GM18951 (cell line): ENCODE data around the gene ARHGAP8.
"Not testable (repeated sequence)": the region's sequence is repeated elsewhere in the genome, so short reads cannot be mapped to it uniquely, and the experiment has no call there.

Experiments used
- POLR2A ChIP-seq: IDR thresholded peaks from 4 replicates; pipeline ENCODE4 v1.6.1; 2011; ENCODE audit warnings: mild to moderate bottlenecking; ENCODE audit not compliant: insufficient read length, insufficient read depth; ENCODE audit errors: extremely low read depth
- in situ Hi-C: fragments of 300-500 bp; cut with MboI; formaldehyde crosslinking; loops from one replicate; pipeline ENCODE4 v1.12.0; 2022; ENCODE audit warnings: low sequenced_read_pairs, mixed read lengths, inconsistent platforms; ENCODE audit not compliant: unreplicated experiment

The ARHGAP8 gene

GRCh38 chr22:44737406-44738346 lies 14.7 kb upstream of the ARHGAP8 start:
- no peak for TF ChIP-seq POLR2A
- in situ Hi-C loops, result no loop called here

- in situ Hi-C loops, result no loop called here
- no peak for TF ChIP-seq POLR2A
These were observed 14.0 kb upstream of the ARHGAP8 start for GRCh38 chr22:44738347-44738715.

- no peak for TF ChIP-seq POLR2A
- in situ Hi-C loops, result no loop called here
These were observed 13.4 kb upstream of the ARHGAP8 start for GRCh38 chr22:44739024-44739423.

- in situ Hi-C loops, result loop anchor here (5.0 kb wide), 1 partner anchor 42 kb away; no protein-coding TSS in a partner anchor
These were observed 12.7 kb upstream of the ARHGAP8 start for GRCh38 chr22:44739666-44740065.

- in situ Hi-C loops, result loop anchor here (5.0 kb wide), 1 partner anchor 43 kb away; no protein-coding TSS in a partner anchor
- no peak for TF ChIP-seq POLR2A
These were observed 12.1 kb upstream of the ARHGAP8 start for GRCh38 chr22:44740307-44740706.

- in situ Hi-C loops, result loop anchor here (5.0 kb wide), 1 partner anchor 45 kb away; no protein-coding TSS in a partner anchor
- no peak for TF ChIP-seq POLR2A
These were observed 10.4 kb upstream of the ARHGAP8 start for GRCh38 chr22:44741929-44742328.

GRCh38 chr22:44743247-44743646 lies 9.1 kb upstream of the ARHGAP8 start:
- no peak for TF ChIP-seq POLR2A
- in situ Hi-C loops, result loop anchor here (5.0 kb wide), 1 partner anchor 46 kb away; no protein-coding TSS in a partner anchor

GRCh38 chr22:44743804-44744211 lies 8.6 kb upstream of the ARHGAP8 start:
- TF ChIP-seq POLR2A, result no peak
- in situ Hi-C loops, result loop anchor here (5.0 kb wide), 1 partner anchor 47 kb away; no protein-coding TSS in a partner anchor

GRCh38 chr22:44745853-44746789 lies 6.3 kb upstream of the ARHGAP8 start:
- TF ChIP-seq POLR2A, result no peak
- in situ Hi-C loops, result no loop called here

- in situ Hi-C loops, result not testable (repeated sequence)
These were observed 4.6 kb upstream of the ARHGAP8 start for GRCh38 chr22:44747784-44748127.

- in situ Hi-C loops, result no loop called here
- no peak for TF ChIP-seq POLR2A
These were observed 3.9 kb upstream of the ARHGAP8 start for GRCh38 chr22:44748524-44748923.

- in situ Hi-C loops, result no loop called here
These were observed 1.9 kb upstream of the ARHGAP8 start for GRCh38 chr22:44750481-44750880.

More at GRCh38 chr22:44750481-44750880, 1.9 kb upstream of the ARHGAP8 start:
- no peak for TF ChIP-seq POLR2A
